ENCODE results near the gene SAP30BP. TPM values are rescaled to one million over a fixed set of nuclear protein-coding genes. Genes with fewer than 3 reads are reported as not detected.

Gene SAP30BP
- total and polyA plus RNA-seq, 10 of the 15 experiments (the other 5 are each of a cell fraction or from before 2014, with no cell fraction given): 57.9 to 166 (median 94.5) TPM

GRCh38 chr17:75632863-75633485 lies 34.2 kb upstream of the SAP30BP start, which contains the start of gene SMIM5 (continued):
- TF ChIP-seq ZBTB11 (CRISPR knock-in tag; IDR thresholded peaks at IDR 0.05): no peak
- no peak for TF ChIP-seq MEF2B (IDR thresholded peaks at IDR 0.05; ENCODE audit: partially characterized antibody, poor library complexity, severe bottlenecking)
- TF ChIP-seq ZNF384 (IDR thresholded peaks at IDR 0.05; ENCODE audit: borderline replicate concordance, low read depth, low read length): no peak
- TF ChIP-seq BCL11A (IDR thresholded peaks at IDR 0.05; ENCODE audit: low read depth, low read length): no peak
- TF ChIP-seq E4F1 (IDR thresholded peaks at IDR 0.05; ENCODE audit: borderline replicate concordance, partially characterized antibody): no peak
- TF ChIP-seq NR2F1 (conservative IDR thresholded peaks at IDR 0.05): no peak
- no peak for TF ChIP-seq GATAD2B (conservative IDR thresholded peaks at IDR 0.05; ENCODE audit: low read depth)
- TF ChIP-seq RUNX3 (IDR thresholded peaks at IDR 0.05; ENCODE audit: low read length): no peak
- no peak for TF ChIP-seq ZNF274 (IDR thresholded peaks at IDR 0.05; ENCODE audit: insufficient read depth, insufficient read length)
- TF ChIP-seq TAF1 (IDR thresholded peaks at IDR 0.05; ENCODE audit: borderline replicate concordance, low read depth, low read length): no peak
- TF ChIP-seq, protein P1, sequence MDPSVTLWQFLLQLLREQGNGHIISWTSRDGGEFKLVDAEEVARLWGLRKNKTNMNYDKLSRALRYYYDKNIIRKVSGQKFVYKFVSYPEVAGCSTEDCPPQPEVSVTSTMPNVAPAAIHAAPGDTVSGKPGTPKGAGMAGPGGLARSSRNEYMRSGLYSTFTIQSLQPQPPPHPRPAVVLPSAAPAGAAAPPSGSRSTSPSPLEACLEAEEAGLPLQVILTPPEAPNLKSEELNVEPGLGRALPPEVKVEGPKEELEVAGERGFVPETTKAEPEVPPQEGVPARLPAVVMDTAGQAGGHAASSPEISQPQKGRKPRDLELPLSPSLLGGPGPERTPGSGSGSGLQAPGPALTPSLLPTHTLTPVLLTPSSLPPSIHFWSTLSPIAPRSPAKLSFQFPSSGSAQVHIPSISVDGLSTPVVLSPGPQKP (IDR thresholded peaks at IDR 0.05; ENCODE audit: low read depth, low read length): no peak
- TF ChIP-seq, protein P2, sequence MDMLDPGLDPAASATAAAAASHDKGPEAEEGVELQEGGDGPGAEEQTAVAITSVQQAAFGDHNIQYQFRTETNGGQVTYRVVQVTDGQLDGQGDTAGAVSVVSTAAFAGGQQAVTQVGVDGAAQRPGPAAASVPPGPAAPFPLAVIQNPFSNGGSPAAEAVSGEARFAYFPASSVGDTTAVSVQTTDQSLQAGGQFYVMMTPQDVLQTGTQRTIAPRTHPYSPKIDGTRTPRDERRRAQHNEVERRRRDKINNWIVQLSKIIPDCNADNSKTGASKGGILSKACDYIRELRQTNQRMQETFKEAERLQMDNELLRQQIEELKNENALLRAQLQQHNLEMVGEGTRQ (IDR thresholded peaks at IDR 0.05; ENCODE audit: borderline replicate concordance, low read depth, low read length): no peak
- no peak for TF ChIP-seq NRF1 (conservative IDR thresholded peaks at IDR 0.05; ENCODE audit: low read depth, low read length)
- no peak for TF ChIP-seq SRF (IDR thresholded peaks at IDR 0.05; ENCODE audit: low read depth in 2 of 2, low read length in 2 of 2)
- TF ChIP-seq YY1 (IDR thresholded peaks at IDR 0.05; ENCODE audit: low read depth, low read length): peak; percentile 70; the same call in 1 of the 2 replicates
- no peak for TF ChIP-seq ESRRA (IDR thresholded peaks at IDR 0.05; ENCODE audit: low read length)
